PC-3 (cell line): ENCODE data around the gene ACSM3.

Source experiments
- CTCF ChIP-seq: fragments of 300-600 bp; sonication (generic); conservative IDR thresholded peaks from 2 replicates; pipeline ENCODE4 v1.5.1; 2017; ENCODE audit warnings: antibody characterized with exemption, low read depth, mild to moderate bottlenecking, low read length
- EZH2phosphoT487 ChIP-seq: fragments of 300-600 bp; sonication (generic); IDR thresholded peaks from 2 replicates; pipeline ENCODE4 v1.6.1; 2018; ENCODE audit warnings: mild to moderate bottlenecking, antibody characterized with exemption, low read length, borderline replicate concordance

- TF ChIP-seq EZH2phosphoT487 (no peak), CTCF (no peak)
Observed at GRCh38 chr16:20729141-20729540, 34.7 kb upstream of the ACSM3 start.
